GM19463 (cell line): ENCODE data around the gene SMC1A.

Experiments
- ATAC-seq: cut with Tn5 transposase; IDR thresholded peaks from one replicate; pipeline ENCODE4 v1.9.1; 2021; ENCODE audit warnings: mild to moderate bottlenecking, moderate library complexity; ENCODE audit not compliant: unreplicated experiment

SMC1A gene

GRCh38 chrX:53347948-53348347, 74.5 kb downstream of the SMC1A start:
- no peak for ATAC-seq

DNA sequence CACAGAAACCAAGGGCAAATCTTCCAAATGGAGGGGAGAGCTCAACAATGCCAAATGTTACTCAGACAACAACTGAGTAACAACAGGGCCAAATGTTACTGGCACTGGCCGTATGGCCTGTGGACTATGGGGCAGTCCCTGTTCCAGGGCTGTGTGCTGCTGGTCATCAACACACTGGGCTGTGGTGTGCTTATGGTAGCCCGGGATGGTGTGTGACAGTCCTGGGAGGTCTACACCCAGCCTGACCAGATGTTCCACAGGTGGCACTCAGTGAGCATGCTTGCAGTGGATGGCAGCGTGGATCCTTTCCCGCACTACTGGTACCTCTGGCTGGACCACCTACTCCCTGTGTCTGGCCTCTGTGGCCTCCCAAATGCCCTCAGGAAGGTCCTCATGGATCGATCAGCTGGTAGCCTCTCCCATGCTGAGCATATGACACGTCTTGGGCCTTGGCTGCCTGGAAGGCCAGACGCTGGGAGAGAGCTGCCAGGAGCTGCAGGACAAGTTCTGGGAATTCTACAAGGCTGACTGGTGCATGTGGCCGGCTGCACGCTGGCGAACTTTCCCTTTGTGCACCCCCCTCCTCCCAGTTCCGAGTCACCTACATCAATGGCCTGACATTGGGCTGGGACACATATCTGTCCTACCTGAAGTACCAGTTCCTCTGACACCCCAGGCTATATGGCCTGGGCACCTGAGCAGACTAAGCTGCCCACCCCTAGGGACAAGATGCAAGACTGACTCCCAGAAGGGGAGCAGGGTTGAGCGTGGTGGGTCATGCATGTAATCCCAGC, 81.4 kb downstream of the SMC1A start:
- ATAC-seq: no peak

- ATAC-seq: no peak
Measured at GRCh38 chrX:53337101-53337500, 85.4 kb downstream of the SMC1A start.

DNA sequence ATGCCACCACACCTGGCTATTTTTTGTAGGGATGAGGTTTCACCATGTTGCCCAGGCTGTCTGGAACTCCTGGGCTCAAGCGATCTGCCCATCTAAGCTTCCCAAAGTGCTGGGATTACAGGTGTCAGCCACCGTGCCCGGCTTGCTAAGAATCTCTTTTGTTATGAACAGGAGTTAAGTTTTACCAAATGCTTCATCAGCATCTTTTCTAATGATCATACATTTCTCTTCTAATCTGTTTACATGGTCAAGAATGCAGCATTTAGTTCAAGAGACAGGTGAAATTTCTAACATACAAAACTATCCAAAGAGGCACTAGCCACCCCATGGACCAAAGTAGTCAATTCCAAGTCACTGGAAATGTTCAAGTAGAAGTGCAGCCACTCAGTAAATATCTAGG, 88.6 kb downstream of the SMC1A start:
- no peak for ATAC-seq

- ATAC-seq: no peak
Measured at GRCh38 chrX:53332204-53332603, 90.2 kb downstream of the SMC1A start.

GRCh38 chrX:53330331-53330730, 92.1 kb downstream of the SMC1A start:
- ATAC-seq: no peak

GRCh38 chrX:53324803-53325202, 97.7 kb downstream of the SMC1A start:
- no peak for ATAC-seq
